CD14-positive monocyte (primary cell): ENCODE measurements around the gene BCAS1. TPM values are rescaled to one million over a fixed set of nuclear protein-coding genes. Genes with fewer than 3 reads are reported as not detected.

Experiments used
- DNase-seq, 3 donors: peaks; one replicate each; pipeline ENCODE4 v3.0.0-alpha.2; 2011 to 2022
- H2AFZ ChIP-seq: 2 replicates; pipeline ENCODE4 v1.6.0; 2012; ENCODE audit warnings: mild to moderate bottlenecking, low read depth, low read length, inconsistent platforms; ENCODE audit not compliant: insufficient read depth, poor library complexity, severe bottlenecking
- H3K27ac ChIP-seq, 2 donors: 1 replicate in 1 of 2; 2 replicates in 1 of 2; pipeline ENCODE4 v1.5.1; 2012 to 2013; ENCODE audit warnings: low read length in 2 of 2, control low read depth in 1 of 2, inconsistent platforms in 1 of 2, low read depth in 1 of 2, mild to moderate bottlenecking in 1 of 2
- H3K27me3 ChIP-seq, 2 donors: one replicate each; pipeline versions ENCODE4 v1.6.0 to v1.6.1; 2011 to 2013; ENCODE audit warnings: low read length in 2 of 2; ENCODE audit not compliant: control insufficient read depth in 2 of 2, insufficient read depth in 2 of 2
- H3K36me3 ChIP-seq, 2 donors: replicated peaks in 1 of 2; 1 replicate in 1 of 2; 2 replicates in 1 of 2; pipeline versions ENCODE4 v1.5.1 to v1.6.1; 2012 to 2013; ENCODE audit warnings: low read length in 2 of 2, control low read depth in 1 of 2, inconsistent platforms in 1 of 2, mild to moderate bottlenecking in 1 of 2; ENCODE audit not compliant: insufficient read depth in 2 of 2, control insufficient read depth in 1 of 2
- H3K4me1 ChIP-seq, 2 donors: 1 replicate in 1 of 2; 2 replicates in 1 of 2; pipeline versions ENCODE4 v1.5.1 to v1.6.1; 2012 to 2013; ENCODE audit warnings: low read length in 2 of 2, control low read depth in 1 of 2, inconsistent platforms in 1 of 2, mild to moderate bottlenecking in 1 of 2, moderate library complexity in 1 of 2; ENCODE audit not compliant: insufficient read depth in 2 of 2, control insufficient read depth in 1 of 2
- H3K4me2 ChIP-seq: replicated peaks from 2 replicates; pipeline ENCODE3; 2012; ENCODE audit warnings: low read length, moderate library complexity, mild to moderate bottlenecking; ENCODE audit not compliant: poor library complexity, severe bottlenecking; ENCODE audit errors: extremely low read depth
- H3K4me3 ChIP-seq, 3 experiments: fragments of 200-600 bp in 1 of 3; sonication (generic) in 1 of 3; replicated peaks in 1 of 3; 1 replicate in 2 of 3; 2 replicates in 1 of 3; pipeline ENCODE4 v1.5.1; 2011 to 2013; ENCODE audit warnings: low read length in 3 of 3, mild to moderate bottlenecking in 3 of 3, control low read depth in 2 of 3, low read depth in 2 of 3, inconsistent platforms in 1 of 3, moderate library complexity in 1 of 3
- H3K79me2 ChIP-seq: 2 replicates; pipeline ENCODE4 v1.6.0; 2012; ENCODE audit warnings: mild to moderate bottlenecking, control low read depth, inconsistent platforms, low read length, moderate library complexity; ENCODE audit not compliant: insufficient read depth
- H3K9ac ChIP-seq: 2 replicates; pipeline ENCODE4 v1.6.0; 2017; ENCODE audit warnings: low read length, mild to moderate bottlenecking; ENCODE audit not compliant: insufficient read depth, poor library complexity, severe bottlenecking
- H3K9me3 ChIP-seq, 2 donors: replicated peaks in 1 of 2; 1 replicate in 1 of 2; 2 replicates in 1 of 2; pipeline versions ENCODE4 v1.5.1 to v1.6.1; 2012 to 2013; ENCODE audit warnings: low read length in 2 of 2, control low read depth in 1 of 2; ENCODE audit not compliant: control insufficient read depth in 1 of 2, insufficient read depth in 1 of 2
- H4K20me1 ChIP-seq: 2 replicates; pipeline ENCODE4 v1.6.0; 2012; ENCODE audit warnings: mild to moderate bottlenecking, low read length, control low read depth, moderate library complexity; ENCODE audit not compliant: insufficient read depth
- H3K27ac Mint-ChIP-seq, 7 donors: one replicate each; pipeline ENCODE4 v1.8.0; 2020; ENCODE audit warnings: mild to moderate bottlenecking in 7 of 7, mixed read lengths in 7 of 7, moderate library complexity in 6 of 7, inconsistent platforms in 2 of 7
- H3K27me3 Mint-ChIP-seq, 3 donors: one replicate each; pipeline ENCODE4 v1.8.0; 2021 to 2022; ENCODE audit warnings: low read depth in 3 of 3, mild to moderate bottlenecking in 3 of 3, mixed read lengths in 3 of 3, moderate library complexity in 3 of 3, inconsistent platforms in 1 of 3
- H3K36me3 Mint-ChIP-seq, 2 donors: one replicate each; pipeline ENCODE4 v1.8.0; 2020; ENCODE audit warnings: mixed read lengths in 2 of 2, inconsistent platforms in 1 of 2, mild to moderate bottlenecking in 1 of 2
- H3K4me1 Mint-ChIP-seq: one replicate; pipeline ENCODE4 v1.8.0; 2020; ENCODE audit warnings: mild to moderate bottlenecking, mixed read lengths
- H3K4me3 Mint-ChIP-seq, 2 donors: one replicate each; pipeline ENCODE4 v1.8.0; 2020; ENCODE audit warnings: mild to moderate bottlenecking in 2 of 2, mixed read lengths in 2 of 2, moderate library complexity in 1 of 2
- H3K9me3 Mint-ChIP-seq, 7 donors: one replicate each; pipeline ENCODE4 v1.8.0; 2020 to 2022; ENCODE audit warnings: mixed read lengths in 7 of 7, mild to moderate bottlenecking in 6 of 7, moderate library complexity in 6 of 7, inconsistent platforms in 2 of 7
- WGBS: methylation state at CpG from one replicate; pipeline ENCODE4 v1.1.5; 2013; ENCODE audit warnings: missing lambda C conversion rate; ENCODE audit not compliant: insufficient coverage; 5-methylcytosine and 5-hydroxymethylcytosine counted together
- intact Hi-C, 2 donors: fragments of 100-400 bp; cut with micrococcal nuclease; formaldehyde crosslinking; loops; one replicate each; pipeline versions ENCODE4 v1.15.0 to v1.15.1; 2023
- polyA plus RNA-seq, 3 donors: library from polyadenylated mRNA; depleted of rRNA in 1 of 3; unstranded in 2 of 3; stranded (reverse) in 1 of 3; fragments of 300-500 nt in 2 of 3; fragments of >200 nt in 1 of 3; fragmentation: Illumina TruSeq in 2 of 3; gene quantifications; 1 replicate in 2 of 3; 2 replicates in 1 of 3; pipeline ENCODE4 v1.2.3, GENCODE V29; 2012 to 2021
- TF ChIP-seq, protein P1 (sequence below): fragments of 200-600 bp; IDR thresholded peaks from one replicate; pipeline ENCODE4 v1.8.0; 2022; ENCODE audit warnings: antibody characterized with exemption, mild to moderate bottlenecking

BCAS1 gene
- polyA plus RNA-seq, 3 donors, result 0.01 to 0.02 TPM; not detected in 1

DNA sequence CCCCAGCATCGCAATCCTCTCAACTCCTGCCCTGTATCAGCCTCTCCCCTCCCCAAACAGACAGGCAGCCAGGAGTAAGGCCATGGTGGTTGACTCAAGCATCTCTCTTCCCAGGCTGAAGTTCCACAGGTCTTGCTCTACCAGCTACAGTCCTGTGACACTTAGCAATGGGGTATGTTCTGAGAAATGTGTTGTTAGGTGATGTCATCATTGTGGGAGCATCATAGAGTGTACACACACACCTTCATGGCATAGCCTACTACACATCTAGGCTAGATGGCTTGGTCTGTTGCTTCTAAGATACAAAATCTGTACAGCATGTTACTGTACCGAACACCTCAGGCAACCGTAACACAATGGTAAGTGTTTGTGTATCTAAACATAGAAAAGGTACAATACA lies 29.5 kb upstream of the BCAS1 start:
- no peaks in the 10 kb centered on the region for H3K79me2 ChIP-seq
- H2AFZ ChIP-seq, result no peak overlapping the region
- WGBS, result 100% methylated on average over 1 of the region's 3 CpGs
- H3K27me3 ChIP-seq, result no peaks in the 10 kb centered on the region
- no peak overlapping the region for H3K4me2 ChIP-seq
- Mint-ChIP-seq H3K9me3 (no peaks in the 10 kb centered on the region), H3K4me1 (peaks cover 18% of the 10 kb centered on the region), H3K27ac (no peak overlapping the region), H3K4me3 (no peak overlapping the region), H3K27me3 (peaks cover 0 to 2% (median 0%) of the 10 kb centered on the region in 3 donors), H3K36me3 (no peaks in the 10 kb centered on the region)
- intact Hi-C loops, result loop anchor here (5.0 kb wide), 1 partner anchor 547 kb away; no protein-coding TSS in a partner anchor
- no peak overlapping the region for H3K4me3 ChIP-seq
- no peaks in the 10 kb centered on the region for H3K36me3 ChIP-seq
- H3K27ac ChIP-seq, result no peak overlapping the region
- no peaks in the 10 kb centered on the region for H4K20me1 ChIP-seq
- TF ChIP-seq, protein P1, sequence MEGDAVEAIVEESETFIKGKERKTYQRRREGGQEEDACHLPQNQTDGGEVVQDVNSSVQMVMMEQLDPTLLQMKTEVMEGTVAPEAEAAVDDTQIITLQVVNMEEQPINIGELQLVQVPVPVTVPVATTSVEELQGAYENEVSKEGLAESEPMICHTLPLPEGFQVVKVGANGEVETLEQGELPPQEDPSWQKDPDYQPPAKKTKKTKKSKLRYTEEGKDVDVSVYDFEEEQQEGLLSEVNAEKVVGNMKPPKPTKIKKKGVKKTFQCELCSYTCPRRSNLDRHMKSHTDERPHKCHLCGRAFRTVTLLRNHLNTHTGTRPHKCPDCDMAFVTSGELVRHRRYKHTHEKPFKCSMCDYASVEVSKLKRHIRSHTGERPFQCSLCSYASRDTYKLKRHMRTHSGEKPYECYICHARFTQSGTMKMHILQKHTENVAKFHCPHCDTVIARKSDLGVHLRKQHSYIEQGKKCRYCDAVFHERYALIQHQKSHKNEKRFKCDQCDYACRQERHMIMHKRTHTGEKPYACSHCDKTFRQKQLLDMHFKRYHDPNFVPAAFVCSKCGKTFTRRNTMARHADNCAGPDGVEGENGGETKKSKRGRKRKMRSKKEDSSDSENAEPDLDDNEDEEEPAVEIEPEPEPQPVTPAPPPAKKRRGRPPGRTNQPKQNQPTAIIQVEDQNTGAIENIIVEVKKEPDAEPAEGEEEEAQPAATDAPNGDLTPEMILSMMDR, result no peak
- peaks cover 3 to 8% of the 10 kb centered on the region in 2 donors for H3K4me1 ChIP-seq
- no peak overlapping the region for H3K9ac ChIP-seq
- H3K9me3 ChIP-seq, result no peaks in the 10 kb centered on the region
- no peak for DNase-seq

- Mint-ChIP-seq H3K4me1 (peaks cover 16% of the 10 kb centered on the region), H3K36me3 (no peaks in the 10 kb centered on the region)
- 100% methylated on average over 2 of the region's 3 CpGs for WGBS
Observed at GRCh38 chr20:54098047-54098446, 27.7 kb upstream of the BCAS1 start.

More at GRCh38 chr20:54098047-54098446, 27.7 kb upstream of the BCAS1 start:
- Histone ChIP-seq H3K36me3 (no peaks in the 10 kb centered on the region), H3K9me3 (no peaks in the 10 kb centered on the region), H3K4me2 (no peak overlapping the region), H3K4me3 (no peak overlapping the region), H3K4me1 (peaks cover 3 to 8% of the 10 kb centered on the region in 2 donors), H4K20me1 (no peaks in the 10 kb centered on the region), H3K79me2 (no peaks in the 10 kb centered on the region), H3K27me3 (no peaks in the 10 kb centered on the region), H3K27ac (no peak overlapping the region), H2AFZ (peak overlapping the region; percentile 40), H3K9ac (no peak overlapping the region)
- intact Hi-C loops, result loop anchor here (5.0 kb wide), 1 partner anchor 549 kb away; no protein-coding TSS in a partner anchor
- DNase-seq, result no peak
- no peaks in the 10 kb centered on the region for H3K9me3 Mint-ChIP-seq
- H3K27me3 Mint-ChIP-seq, result peaks cover 0 to 2% (median 0%) of the 10 kb centered on the region in 3 donors
- TF ChIP-seq, protein P1, result no peak
- no peak overlapping the region for H3K4me3 Mint-ChIP-seq
- H3K27ac Mint-ChIP-seq, result no peak overlapping the region
